ENCODE data around the gene PEAK3. TPM values are rescaled to one million over a fixed set of nuclear protein-coding genes. Genes with fewer than 3 reads are reported as not detected.
A peak's percentile ranks its signal among the peaks of the same experiment; 100 is the strongest.

Gene PEAK3
- total RNA-seq, 1 donor from 2014 or later: 4.7 TPM

DNA sequence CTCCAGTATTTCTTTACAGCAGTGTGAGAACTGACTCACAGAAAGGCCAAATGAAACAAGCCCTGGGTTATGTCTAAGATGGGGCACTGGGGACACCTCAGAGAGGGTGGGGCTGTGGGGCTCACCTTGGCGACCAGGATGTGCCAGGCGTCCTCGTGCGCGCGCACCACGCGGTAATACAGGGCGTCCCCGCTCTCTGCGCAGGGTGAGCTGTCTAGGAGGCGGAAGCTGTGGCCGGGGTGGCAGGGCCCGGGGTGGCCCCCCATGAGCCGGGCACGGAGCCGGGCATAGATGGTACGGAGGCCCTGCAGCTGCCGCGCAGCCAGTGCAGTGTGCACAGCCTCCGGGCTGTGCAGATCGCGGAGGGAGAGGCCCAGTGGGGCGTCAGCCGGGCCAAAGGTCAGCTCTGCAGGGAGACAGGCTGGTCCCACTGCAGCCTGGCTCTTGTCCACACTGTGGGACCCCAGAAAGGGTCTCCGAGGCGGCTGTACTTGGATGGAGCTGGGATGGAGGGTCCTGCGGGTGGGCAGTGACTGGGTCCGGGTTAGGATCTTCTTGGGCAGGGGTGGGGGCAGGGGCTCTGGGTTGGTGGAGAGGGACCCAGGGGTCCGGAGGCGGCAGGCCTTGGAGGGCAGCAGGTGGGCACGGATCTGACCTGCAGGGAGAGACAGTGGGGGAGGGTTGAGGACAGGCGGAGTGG lies 3.4 kb downstream of the PEAK3 start:
- Histone ChIP-seq H3K36me3 (peaks cover 7 to 14% of the 10 kb centered on the region in 2 donors), H3K4me1 (peaks cover 8 to 12% of the 10 kb centered on the region in 2 donors), H3K27me3 (no peaks in the 10 kb centered on the region), H3K9me3 (no peaks in the 10 kb centered on the region), H3K4me3 (no peak overlapping the region), H3K27ac (no peak overlapping the region)
- DNase-seq (ENCODE audit: low spot score in 2 of 2): no peak
- TF ChIP-seq, protein P1, sequence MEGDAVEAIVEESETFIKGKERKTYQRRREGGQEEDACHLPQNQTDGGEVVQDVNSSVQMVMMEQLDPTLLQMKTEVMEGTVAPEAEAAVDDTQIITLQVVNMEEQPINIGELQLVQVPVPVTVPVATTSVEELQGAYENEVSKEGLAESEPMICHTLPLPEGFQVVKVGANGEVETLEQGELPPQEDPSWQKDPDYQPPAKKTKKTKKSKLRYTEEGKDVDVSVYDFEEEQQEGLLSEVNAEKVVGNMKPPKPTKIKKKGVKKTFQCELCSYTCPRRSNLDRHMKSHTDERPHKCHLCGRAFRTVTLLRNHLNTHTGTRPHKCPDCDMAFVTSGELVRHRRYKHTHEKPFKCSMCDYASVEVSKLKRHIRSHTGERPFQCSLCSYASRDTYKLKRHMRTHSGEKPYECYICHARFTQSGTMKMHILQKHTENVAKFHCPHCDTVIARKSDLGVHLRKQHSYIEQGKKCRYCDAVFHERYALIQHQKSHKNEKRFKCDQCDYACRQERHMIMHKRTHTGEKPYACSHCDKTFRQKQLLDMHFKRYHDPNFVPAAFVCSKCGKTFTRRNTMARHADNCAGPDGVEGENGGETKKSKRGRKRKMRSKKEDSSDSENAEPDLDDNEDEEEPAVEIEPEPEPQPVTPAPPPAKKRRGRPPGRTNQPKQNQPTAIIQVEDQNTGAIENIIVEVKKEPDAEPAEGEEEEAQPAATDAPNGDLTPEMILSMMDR (IDR thresholded peaks at IDR 0.05): no peak
- intact Hi-C loops (cut with DNase I): no loop called here

DNA sequence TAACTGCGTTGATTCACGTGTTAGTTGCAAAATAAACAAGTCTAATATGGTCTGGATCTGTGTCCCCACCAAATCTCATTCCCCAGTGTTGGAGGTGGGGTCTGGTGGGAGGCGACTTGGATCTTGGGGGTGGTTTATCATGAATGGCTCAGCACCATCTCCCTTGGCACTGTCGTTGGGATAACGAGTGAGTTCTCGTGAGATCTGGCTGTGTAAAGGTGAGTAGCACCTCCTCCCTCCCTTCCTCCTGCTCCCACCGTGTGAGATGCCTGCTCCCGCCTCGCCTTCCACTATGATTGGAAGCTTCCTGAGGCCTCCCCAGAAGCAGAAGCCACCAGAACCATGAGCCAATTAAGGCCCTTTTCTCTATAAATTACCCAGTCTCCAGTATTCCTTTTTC lies 4.8 kb downstream of the PEAK3 start:
- no peaks in the 10 kb centered on the region for H3K9me3 ChIP-seq
- H3K36me3 ChIP-seq: peaks cover 16 to 25% of the 10 kb centered on the region in 2 donors
- peaks cover 15 to 25% of the 10 kb centered on the region in 2 donors for H3K4me1 ChIP-seq
- H3K27me3 ChIP-seq: no peaks in the 10 kb centered on the region
- intact Hi-C loops (cut with DNase I): no loop called here
- TF ChIP-seq, protein P1 (IDR thresholded peaks at IDR 0.05): no peak
- DNase-seq (ENCODE audit: low spot score in 2 of 2): no peak
- H3K4me3 ChIP-seq: no peak overlapping the region
- H3K27ac ChIP-seq: no peak overlapping the region

DNA sequence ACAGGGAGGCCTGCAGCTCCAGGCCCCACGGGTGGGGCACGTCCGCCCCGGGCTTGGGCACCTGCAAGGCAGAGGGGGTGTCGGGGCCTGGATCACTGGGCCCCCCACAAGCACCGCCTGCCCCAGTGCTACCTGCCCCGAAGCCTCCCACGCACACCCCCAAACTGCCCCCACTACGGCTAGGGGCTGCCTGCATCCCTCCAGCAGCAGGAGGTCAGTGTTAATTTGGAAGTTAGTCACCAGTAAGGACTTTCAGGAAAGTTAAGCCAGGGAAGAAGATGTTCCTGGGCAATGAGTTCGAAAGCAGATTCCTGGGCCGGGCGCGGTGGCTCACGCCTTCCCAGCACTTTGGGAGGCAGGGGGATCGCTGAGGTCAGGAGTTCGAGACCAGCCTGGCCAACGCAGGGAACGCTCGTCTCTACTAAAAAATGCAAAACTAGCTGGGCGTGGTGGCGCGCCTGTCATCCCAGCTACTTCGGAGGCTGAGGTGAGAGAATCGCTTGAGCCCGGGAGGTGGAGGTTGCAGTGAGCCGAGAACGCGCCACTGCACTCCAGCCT lies 5.5 kb downstream of the PEAK3 start:
- H3K27me3 ChIP-seq: no peaks in the 10 kb centered on the region
- peaks cover 17 to 31% of the 10 kb centered on the region in 2 donors for H3K4me1 ChIP-seq
- H3K4me3 ChIP-seq: no peak overlapping the region
- DNase-seq (ENCODE audit: low spot score in 2 of 2): no peak
- H3K9me3 ChIP-seq: no peaks in the 10 kb centered on the region
- TF ChIP-seq, protein P1 (IDR thresholded peaks at IDR 0.05): no peak
- H3K36me3 ChIP-seq: peaks cover 22 to 32% of the 10 kb centered on the region in 2 donors
- no peak overlapping the region for H3K27ac ChIP-seq
- intact Hi-C loops (cut with DNase I): no loop called here

DNA sequence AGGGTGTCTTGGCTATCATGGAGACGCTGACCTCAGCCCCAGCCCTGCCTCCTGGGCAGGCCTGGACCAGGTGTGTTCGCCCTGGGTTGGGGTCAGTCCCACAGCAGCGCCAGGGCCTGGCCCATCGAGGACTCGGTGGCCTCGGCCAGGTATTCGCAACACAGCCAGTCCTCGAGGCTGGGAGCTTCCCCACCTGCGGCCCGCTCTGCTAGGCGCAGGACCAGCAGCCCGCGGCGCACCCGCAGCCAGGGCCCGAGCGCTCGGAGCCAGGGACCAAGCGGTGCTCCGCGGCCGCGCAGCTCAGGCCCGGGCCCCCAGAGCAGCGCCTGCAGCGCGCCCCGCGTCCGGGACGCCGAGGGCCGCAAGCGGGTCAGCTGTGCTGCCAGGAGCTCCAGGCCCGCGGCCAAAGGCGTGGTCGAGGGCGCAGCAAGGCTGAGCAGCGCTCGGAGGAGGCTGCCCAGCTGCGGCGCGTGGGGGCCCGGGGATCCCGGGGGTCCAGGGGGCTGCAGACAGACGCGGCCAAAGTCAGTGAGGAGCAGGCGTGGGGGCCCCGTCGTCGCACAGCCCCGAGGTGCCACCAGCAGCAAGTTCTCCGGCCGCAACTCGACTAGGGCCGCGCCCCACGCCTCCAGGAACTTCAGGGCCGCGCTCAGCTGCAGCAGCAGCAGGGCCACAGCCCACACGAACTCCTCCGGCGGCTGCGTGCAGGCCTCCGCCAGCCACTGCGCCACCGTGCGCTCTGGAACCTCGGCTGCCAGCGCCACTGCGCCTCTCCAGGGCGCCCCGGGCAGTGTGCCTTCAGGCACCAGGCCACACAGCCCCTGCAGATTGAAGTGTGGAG lies 6.2 kb downstream of the PEAK3 start:
- intact Hi-C loops (cut with DNase I): no loop called here
- TF ChIP-seq, protein P1 (IDR thresholded peaks at IDR 0.05): no peak
- Histone ChIP-seq H3K27ac (no peak overlapping the region), H3K27me3 (no peaks in the 10 kb centered on the region), H3K9me3 (no peaks in the 10 kb centered on the region), H3K4me1 (peaks cover 22 to 33% of the 10 kb centered on the region in 2 donors), H3K36me3 (peaks cover 26 to 34% of the 10 kb centered on the region in 2 donors), H3K4me3 (no peak overlapping the region)
- no peak for DNase-seq (ENCODE audit: low spot score in 2 of 2)

DNA sequence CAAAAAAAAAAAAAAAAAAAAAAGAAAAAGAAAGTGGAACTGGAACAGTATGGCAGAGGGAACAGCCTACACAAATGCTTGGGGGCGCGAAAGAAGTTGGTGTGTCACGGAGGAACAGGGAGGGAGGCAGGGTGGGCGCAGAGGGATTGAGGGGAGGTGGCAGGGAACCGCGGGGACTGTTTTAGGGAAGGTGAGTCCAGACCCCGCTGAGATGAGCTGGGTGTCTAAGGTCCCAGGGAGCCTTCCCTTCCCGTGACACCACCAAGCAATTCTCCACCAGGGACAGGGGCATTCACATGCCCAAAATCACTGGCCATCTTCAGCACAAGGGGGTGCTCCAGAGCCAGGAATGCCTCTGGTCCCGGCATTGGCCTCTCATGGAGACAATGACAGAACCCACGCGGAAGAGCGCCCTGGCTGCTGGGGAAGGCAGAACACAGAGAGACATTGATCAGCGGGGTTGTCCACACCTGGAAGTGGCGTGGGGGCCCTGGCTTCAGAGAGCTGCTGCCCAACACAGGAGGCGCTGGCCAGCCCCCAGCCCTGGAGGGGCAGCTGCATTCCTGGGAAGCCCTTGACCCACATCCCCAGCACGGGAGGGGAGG lies 6.9 kb downstream of the PEAK3 start:
- Histone ChIP-seq H3K9me3 (no peaks in the 10 kb centered on the region), H3K36me3 (peaks cover 26 to 34% of the 10 kb centered on the region in 2 donors), H3K4me1 (peaks cover 22 to 33% of the 10 kb centered on the region in 2 donors), H3K4me3 (no peak overlapping the region), H3K27ac (no peak overlapping the region), H3K27me3 (no peaks in the 10 kb centered on the region)
- intact Hi-C loops (cut with DNase I): no loop called here
- DNase-seq (ENCODE audit: low spot score in 2 of 2): peak in 1 of 2 donors; percentile 82
- TF ChIP-seq, protein P1 (IDR thresholded peaks at IDR 0.05): peak; percentile 17 to 48 (median 39)

Measured in ascending aorta (tissue), 2 donors.